GM12878 (cell line): ENCODE results near the gene AP3B1. TPM values are rescaled to one million over a fixed set of nuclear protein-coding genes. Genes with fewer than 3 reads are reported as not detected.

Experiments used
- ATAC-seq: fragments of 200-7000 bp; cut with Tn5 transposase; 3 replicates; pipeline ENCODE4 v1.9.1; 2020; ENCODE audit warnings: mild to moderate bottlenecking, moderate library complexity
- BruUV-seq: library from RNA; stranded (reverse); fragments of 400-500 nt; replicated peaks from 2 replicates; lab custom pipeline; 2021; lab: Mats Ljungman, UMichigan
- CTCF ChIA-PET: fragments of 300-600 bp; sonication (Branson Sonifier 250); formaldehyde crosslinking; extraction: SDS; loops from one replicate; lab custom pipeline; 2021; ENCODE audit warnings: inconsistent platforms; lab: Yijun Ruan, JAX
- POLR2A ChIA-PET: fragments of 350-600 bp; formaldehyde crosslinking; extraction: SDS; loops from one replicate; lab custom pipeline; 2021; ENCODE audit warnings: inconsistent platforms; lab: Charles Lee
- RAD21 ChIA-PET: fragments of 300-600 bp; sonication (Branson Sonifier 250); formaldehyde crosslinking; loops from one replicate; lab custom pipeline; 2023; ENCODE audit warnings: antibody characterized with exemption; ENCODE audit not compliant: unreplicated experiment; lab: Charles Lee
- SMC1A ChIA-PET: fragments of 300-600 bp; sonication (Branson Sonifier 250); formaldehyde crosslinking; loops from one replicate; lab custom pipeline; 2023; ENCODE audit not compliant: unreplicated experiment, uncharacterized antibody; lab: Charles Lee
- DNase-seq: peaks from one replicate; pipeline ENCODE4 v3.0.0-alpha.2; 2011; ENCODE audit warnings: low read depth, low spot score
- FAIRE-seq: peaks from 3 replicates; lab custom pipeline; 2011; peaks lifted over from hg19 to GRCh38; lab: Jason Lieb, UNC
- H2AFZ ChIP-seq: 2 replicates; pipeline ENCODE4 v1.6.0; 2011; ENCODE audit warnings: low read depth, low read length, control low read depth; ENCODE audit not compliant: control insufficient read depth
- H3K27ac ChIP-seq: 2 replicates; pipeline ENCODE4 v1.5.1; 2011; ENCODE audit warnings: control low read depth; ENCODE audit not compliant: control insufficient read depth, insufficient read depth
- H3K27me3 ChIP-seq, 2 experiments: replicated peaks in 1 of 2; 2 replicates each; pipeline versions ENCODE4 v1.6.0 to v1.6.1; 2011; ENCODE audit warnings: low read length in 1 of 2; ENCODE audit not compliant: control insufficient read depth in 2 of 2, insufficient read depth in 2 of 2
- H3K36me3 ChIP-seq, 2 experiments: 2 replicates each; pipeline ENCODE4 v1.5.1; 2011; ENCODE audit warnings: low read length in 1 of 2; ENCODE audit not compliant: control insufficient read depth in 2 of 2, insufficient read depth in 2 of 2
- H3K4me1 ChIP-seq: 2 replicates; pipeline ENCODE4 v1.6.1; 2011; ENCODE audit warnings: mild to moderate bottlenecking, low read length, moderate library complexity, mixed read lengths; ENCODE audit not compliant: control insufficient read depth, insufficient read depth
- H3K4me2 ChIP-seq: 2 replicates; pipeline ENCODE4 v1.6.0; 2011; ENCODE audit warnings: control low read depth; ENCODE audit not compliant: control insufficient read depth, insufficient read depth
- H3K4me3 ChIP-seq: fragments of 200-600 bp; sonication (generic); 2 replicates; pipeline ENCODE4 v1.5.1; 2016
- H3K79me2 ChIP-seq: 2 replicates; pipeline ENCODE4 v1.6.0; 2011; ENCODE audit warnings: low read length; ENCODE audit not compliant: control insufficient read depth, insufficient read depth
- H3K9ac ChIP-seq: 2 replicates; pipeline ENCODE4 v1.8.0; 2011; ENCODE audit warnings: low read length, control low read depth, mixed read lengths; ENCODE audit not compliant: control insufficient read depth, insufficient read depth
- H3K9me3 ChIP-seq: replicated peaks from 3 replicates; pipeline ENCODE4 v1.5.1; 2011; ENCODE audit warnings: mild to moderate bottlenecking, low read length; ENCODE audit not compliant: control insufficient read depth, insufficient read depth
- H4K20me1 ChIP-seq: 2 replicates; pipeline ENCODE4 v1.6.0; 2011; ENCODE audit not compliant: control insufficient read depth, insufficient read depth
- BCLAF1 ChIP-seq: fragments of 450-650 bp; IDR thresholded peaks from 2 replicates; pipeline ENCODE4 v1.6.1; 2017; ENCODE audit warnings: antibody characterized with exemption, mild to moderate bottlenecking, moderate library complexity
- BRCA1 ChIP-seq: IDR thresholded peaks from 2 replicates; pipeline ENCODE4 v1.6.1; 2011; ENCODE audit warnings: low read depth, low read length, improper control_type of control experiment
- HCFC1 ChIP-seq: fragments of 150-350 bp; IDR thresholded peaks from 2 replicates; pipeline ENCODE4 v1.6.1; 2014; ENCODE audit warnings: low read length
- KAT2A ChIP-seq: conservative IDR thresholded peaks from 2 replicates; pipeline ENCODE4 v1.6.1; 2011; ENCODE audit warnings: low read depth, low read length; ENCODE audit not compliant: control insufficient read depth
- LARP7 ChIP-seq: fragments of 450-650 bp; IDR thresholded peaks from 2 replicates; pipeline ENCODE4 v1.6.1; 2017; ENCODE audit warnings: mild to moderate bottlenecking
- MXI1 ChIP-seq: fragments of 150-350 bp; IDR thresholded peaks from 2 replicates; pipeline ENCODE4 v1.6.1; 2011; ENCODE audit warnings: low read depth, mild to moderate bottlenecking, inconsistent platforms, low read length, improper control_type of control experiment
- NBN ChIP-seq: fragments of 450-650 bp; IDR thresholded peaks from 2 replicates; pipeline ENCODE4 v1.6.1; 2016
- NRF1 ChIP-seq: conservative IDR thresholded peaks from 2 replicates; pipeline ENCODE4 v1.6.1; 2011; ENCODE audit warnings: mild to moderate bottlenecking, low read depth, low read length, improper control_type of control experiment
- RAD51 ChIP-seq: fragments of 450-650 bp; IDR thresholded peaks from 2 replicates; pipeline ENCODE4 v1.6.1; 2016; ENCODE audit warnings: moderate library complexity, mild to moderate bottlenecking, inconsistent platforms
- SIN3A ChIP-seq: IDR thresholded peaks from 2 replicates; pipeline ENCODE4 v1.6.1; 2012; ENCODE audit warnings: low read depth, low read length, improper control_type of control experiment
- SMAD5 ChIP-seq: IDR thresholded peaks from 2 replicates; pipeline ENCODE4 v1.6.1; 2016; ENCODE audit warnings: antibody characterized with exemption, low read depth
- TBL1XR1 ChIP-seq: IDR thresholded peaks from 2 replicates; pipeline ENCODE4 v1.6.1; 2012; ENCODE audit warnings: low read depth, low read length, improper control_type of control experiment
- WRNIP1 ChIP-seq: IDR thresholded peaks from 2 replicates; pipeline ENCODE4 v1.6.1; 2011; ENCODE audit warnings: low read depth, low read length, improper control_type of control experiment, borderline replicate concordance
- ZNF24 ChIP-seq: fragments of 450-650 bp; IDR thresholded peaks from 2 replicates; pipeline ENCODE4 v1.6.1; 2017; ENCODE audit warnings: antibody characterized with exemption, mild to moderate bottlenecking
- ZNF622 ChIP-seq: fragments of 450-650 bp; IDR thresholded peaks from 2 replicates; pipeline ENCODE4 v1.6.1; 2017; ENCODE audit warnings: mild to moderate bottlenecking, inconsistent platforms
- WGBS: methylation state at CpG from one replicate; pipeline ENCODE4 v1.1.6; 2016; ENCODE audit warnings: low lambda C conversion rate; ENCODE audit not compliant: insufficient replicate concordance, insufficient coverage; ENCODE audit errors: missing lambda C conversion rate; 5-methylcytosine and 5-hydroxymethylcytosine counted together
- in situ Hi-C: fragments of 300-500 bp; cut with MboI; formaldehyde crosslinking; loops from 9 replicates; pipeline ENCODE4 v1.14.3; 2018; ENCODE audit warnings: mixed read lengths
- intact Hi-C: fragments of 100-400 bp; cut with micrococcal nuclease; formaldehyde crosslinking; loops from one replicate; pipeline ENCODE4 v1.14.2; 2022; ENCODE audit not compliant: unreplicated experiment
- polyA plus RNA-seq, 11 experiments: library from polyadenylated mRNA; depleted of rRNA in 4 of 11; unstranded in 6 of 11; stranded (reverse) in 5 of 11; fragments of >200 nt; fragmentation: Nextera tagmentation in 4 of 11; fragmentation: Illumina TruSeq in 1 of 11; extraction: Ambion mirVana in 4 of 11; extraction: Trizol in 1 of 11; gene quantifications; 1 replicate in 1 of 11; 2 replicates in 10 of 11; pipeline versions ENCODE4 v1.2.1 to v1.2.3, GENCODE V29; 2011 to 2016; ENCODE audit warnings: inconsistent platforms in 2 of 11, missing spikeins in 2 of 11, low read depth in 1 of 11
- total RNA-seq, 4 experiments: library from RNA; depleted of rRNA in 3 of 4; stranded (reverse); fragments of >200 nt in 3 of 4; fragmentation: Illumina TruSeq in 1 of 4; extraction: Trizol in 1 of 4; gene quantifications; 2 replicates each; pipeline versions ENCODE4 v1.2.1 to v1.2.3, GENCODE V29; 2013 to 2021
- TF ChIP-seq, protein P1 (sequence below): fragments of 450-650 bp; IDR thresholded peaks from 2 replicates; pipeline ENCODE4 v1.6.1; 2017; ENCODE audit warnings: low read depth, mild to moderate bottlenecking, moderate library complexity
- TF ChIP-seq, protein P2 (sequence below): IDR thresholded peaks from 2 replicates; pipeline ENCODE4 v1.6.1; 2012; ENCODE audit warnings: mild to moderate bottlenecking, low read depth, low read length
- TF ChIP-seq, protein P3 (sequence below): fragments of 450-650 bp; IDR thresholded peaks from 2 replicates; pipeline ENCODE4 v1.6.1; 2016; ENCODE audit warnings: mild to moderate bottlenecking

Gene AP3B1
- total and polyA plus RNA-seq, 10 of the 15 experiments (the other 5 are each of a cell fraction or from before 2014, with no cell fraction given): 30.9 to 70.8 (median 46.0) TPM

- peaks cover 6% of the 10 kb centered on the region; the same call in 2 of the 3 replicates for H3K9me3 ChIP-seq
- 100% methylated on average over 1 of the region's 1 CpG for WGBS
- intact Hi-C loops: no loop called here
- ChIA-PET RAD21 (interaction anchor here (1.0 kb wide), 1 partner anchor 78 kb away, joined by 4 read pairs; no protein-coding TSS in a partner anchor), CTCF (interaction anchor here (1.1 kb wide), 1 partner anchor 15 kb away, joined by 8 read pairs; no protein-coding TSS in a partner anchor), POLR2A (interaction anchor here (0.7 kb wide), 2 partner anchors 12 to 520 kb away, joined by 5 to 9 read pairs; no protein-coding TSS in a partner anchor), SMC1A (no interaction called here)
- H2AFZ ChIP-seq: no peak overlapping the region
- H3K9ac ChIP-seq: no peak overlapping the region
- FAIRE-seq (no peak), DNase-seq (no peak), ATAC-seq (no peak)
- no peaks in the 10 kb centered on the region for H3K79me2 ChIP-seq
- H3K36me3 ChIP-seq: peaks cover 0 to 4% of the 10 kb centered on the region in 2 experiments; a peak in 1 of 4 replicates
- BruUV-seq: no TSS peak
- H4K20me1 ChIP-seq: no peaks in the 10 kb centered on the region
- no peak overlapping the region for H3K4me3 ChIP-seq
- no peaks in the 10 kb centered on the region for H3K27me3 ChIP-seq
- no peak overlapping the region for H3K4me2 ChIP-seq
- H3K27ac ChIP-seq: no peak overlapping the region
- in situ Hi-C loops: no loop called here
- H3K4me1 ChIP-seq: no peaks in the 10 kb centered on the region
- TF ChIP-seq, protein P1, sequence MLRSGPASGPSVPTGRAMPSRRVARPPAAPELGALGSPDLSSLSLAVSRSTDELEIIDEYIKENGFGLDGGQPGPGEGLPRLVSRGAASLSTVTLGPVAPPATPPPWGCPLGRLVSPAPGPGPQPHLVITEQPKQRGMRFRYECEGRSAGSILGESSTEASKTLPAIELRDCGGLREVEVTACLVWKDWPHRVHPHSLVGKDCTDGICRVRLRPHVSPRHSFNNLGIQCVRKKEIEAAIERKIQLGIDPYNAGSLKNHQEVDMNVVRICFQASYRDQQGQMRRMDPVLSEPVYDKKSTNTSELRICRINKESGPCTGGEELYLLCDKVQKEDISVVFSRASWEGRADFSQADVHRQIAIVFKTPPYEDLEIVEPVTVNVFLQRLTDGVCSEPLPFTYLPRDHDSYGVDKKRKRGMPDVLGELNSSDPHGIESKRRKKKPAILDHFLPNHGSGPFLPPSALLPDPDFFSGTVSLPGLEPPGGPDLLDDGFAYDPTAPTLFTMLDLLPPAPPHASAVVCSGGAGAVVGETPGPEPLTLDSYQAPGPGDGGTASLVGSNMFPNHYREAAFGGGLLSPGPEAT: no peak
- no peak for TF ChIP-seq WRNIP1
- no peak for TF ChIP-seq KAT2A
- no peak for TF ChIP-seq LARP7
- TF ChIP-seq, protein P2, sequence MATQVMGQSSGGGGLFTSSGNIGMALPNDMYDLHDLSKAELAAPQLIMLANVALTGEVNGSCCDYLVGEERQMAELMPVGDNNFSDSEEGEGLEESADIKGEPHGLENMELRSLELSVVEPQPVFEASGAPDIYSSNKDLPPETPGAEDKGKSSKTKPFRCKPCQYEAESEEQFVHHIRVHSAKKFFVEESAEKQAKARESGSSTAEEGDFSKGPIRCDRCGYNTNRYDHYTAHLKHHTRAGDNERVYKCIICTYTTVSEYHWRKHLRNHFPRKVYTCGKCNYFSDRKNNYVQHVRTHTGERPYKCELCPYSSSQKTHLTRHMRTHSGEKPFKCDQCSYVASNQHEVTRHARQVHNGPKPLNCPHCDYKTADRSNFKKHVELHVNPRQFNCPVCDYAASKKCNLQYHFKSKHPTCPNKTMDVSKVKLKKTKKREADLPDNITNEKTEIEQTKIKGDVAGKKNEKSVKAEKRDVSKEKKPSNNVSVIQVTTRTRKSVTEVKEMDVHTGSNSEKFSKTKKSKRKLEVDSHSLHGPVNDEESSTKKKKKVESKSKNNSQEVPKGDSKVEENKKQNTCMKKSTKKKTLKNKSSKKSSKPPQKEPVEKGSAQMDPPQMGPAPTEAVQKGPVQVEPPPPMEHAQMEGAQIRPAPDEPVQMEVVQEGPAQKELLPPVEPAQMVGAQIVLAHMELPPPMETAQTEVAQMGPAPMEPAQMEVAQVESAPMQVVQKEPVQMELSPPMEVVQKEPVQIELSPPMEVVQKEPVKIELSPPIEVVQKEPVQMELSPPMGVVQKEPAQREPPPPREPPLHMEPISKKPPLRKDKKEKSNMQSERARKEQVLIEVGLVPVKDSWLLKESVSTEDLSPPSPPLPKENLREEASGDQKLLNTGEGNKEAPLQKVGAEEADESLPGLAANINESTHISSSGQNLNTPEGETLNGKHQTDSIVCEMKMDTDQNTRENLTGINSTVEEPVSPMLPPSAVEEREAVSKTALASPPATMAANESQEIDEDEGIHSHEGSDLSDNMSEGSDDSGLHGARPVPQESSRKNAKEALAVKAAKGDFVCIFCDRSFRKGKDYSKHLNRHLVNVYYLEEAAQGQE: no peak
- TF ChIP-seq NRF1: no peak
- TF ChIP-seq, protein P3, sequence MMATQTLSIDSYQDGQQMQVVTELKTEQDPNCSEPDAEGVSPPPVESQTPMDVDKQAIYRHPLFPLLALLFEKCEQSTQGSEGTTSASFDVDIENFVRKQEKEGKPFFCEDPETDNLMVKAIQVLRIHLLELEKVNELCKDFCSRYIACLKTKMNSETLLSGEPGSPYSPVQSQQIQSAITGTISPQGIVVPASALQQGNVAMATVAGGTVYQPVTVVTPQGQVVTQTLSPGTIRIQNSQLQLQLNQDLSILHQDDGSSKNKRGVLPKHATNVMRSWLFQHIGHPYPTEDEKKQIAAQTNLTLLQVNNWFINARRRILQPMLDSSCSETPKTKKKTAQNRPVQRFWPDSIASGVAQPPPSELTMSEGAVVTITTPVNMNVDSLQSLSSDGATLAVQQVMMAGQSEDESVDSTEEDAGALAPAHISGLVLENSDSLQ: no peak
- TF ChIP-seq TBL1XR1: no peak
- TF ChIP-seq BCLAF1: no peak
- no peak for TF ChIP-seq RAD51
- no peak for TF ChIP-seq ZNF24
- no peak for TF ChIP-seq HCFC1
- TF ChIP-seq NBN: no peak
- no peak for TF ChIP-seq SIN3A
- TF ChIP-seq BRCA1: no peak
- no peak for TF ChIP-seq SMAD5
- TF ChIP-seq MXI1: no peak
- TF ChIP-seq ZNF622: no peak
Observed at GRCh38 chr5:78190402-78190801, 104.1 kb downstream of the AP3B1 start.
